PC-9 (cell line): Measurements from ENCODE around the gene FOXP1. TPM values are rescaled to one million over a fixed set of nuclear protein-coding genes. Genes with fewer than 3 reads are reported as not detected.

Experiments used
- BruUV-seq: library from RNA; stranded (reverse); fragments of 400-500 nt; replicated peaks from 2 replicates; lab custom pipeline; 2021; lab: Mats Ljungman, UMichigan
- CTCF ChIA-PET: fragments of 300-600 bp; sonication (Branson Sonifier 250); formaldehyde crosslinking; loops from one replicate; lab custom pipeline; 2022; ENCODE audit warnings: antibody characterized with exemption; lab: Charles Lee
- POLR2A ChIA-PET: fragments of 300-600 bp; sonication (Branson Sonifier 250); formaldehyde crosslinking; loops from one replicate; lab custom pipeline; 2022; ENCODE audit warnings: antibody characterized with exemption; ENCODE audit not compliant: unreplicated experiment; lab: Charles Lee
- DNase-seq, 2 experiments: peaks; one replicate each; pipeline versions ENCODE4 v3.0.0 to v3.0.0-alpha.2; 2015 to 2022; ENCODE audit warnings: mixed read lengths in 1 of 2
- H2AFZ ChIP-seq: fragments of 200-600 bp; sonication (generic); 2 replicates; pipeline ENCODE4 v1.8.1; 2017; ENCODE audit warnings: antibody characterized with exemption
- H3F3A ChIP-seq: fragments of 200-600 bp; sonication (generic); 2 replicates; pipeline ENCODE4 v1.8.1; 2017; ENCODE audit warnings: antibody characterized with exemption, mild to moderate bottlenecking, low read depth; ENCODE audit not compliant: insufficient read depth
- H3K27ac ChIP-seq: fragments of 200-600 bp; sonication (generic); 2 replicates; pipeline ENCODE4 v1.6.1; 2016; ENCODE audit warnings: mixed run types
- H3K27me3 ChIP-seq: fragments of 200-600 bp; sonication (generic); 2 replicates; pipeline ENCODE4 v1.6.1; 2016; ENCODE audit warnings: low read depth, mixed run types; ENCODE audit not compliant: insufficient read depth
- H3K36me3 ChIP-seq: fragments of 200-600 bp; sonication (generic); 2 replicates; pipeline ENCODE4 v1.6.1; 2016; ENCODE audit warnings: low read depth, mixed run types
- H3K4me1 ChIP-seq: fragments of 200-600 bp; sonication (generic); replicated peaks from 2 replicates; pipeline ENCODE4 v1.6.1; 2016; ENCODE audit warnings: mixed run types; ENCODE audit not compliant: insufficient read depth
- H3K4me2 ChIP-seq: fragments of 200-600 bp; sonication (generic); 2 replicates; pipeline ENCODE4 v1.6.1; 2017; ENCODE audit warnings: mixed run types
- H3K4me3 ChIP-seq: fragments of 200-600 bp; sonication (generic); 2 replicates; pipeline ENCODE4 v1.6.1; 2016; ENCODE audit warnings: mixed run types
- H3K79me2 ChIP-seq: fragments of 200-600 bp; sonication (generic); 2 replicates; pipeline ENCODE4 v1.6.1; 2017; ENCODE audit warnings: low read depth, mixed run types
- H3K9me2 ChIP-seq: fragments of 200-600 bp; sonication (generic); 2 replicates; pipeline ENCODE4 v1.8.1; 2017; ENCODE audit warnings: mild to moderate bottlenecking; ENCODE audit not compliant: insufficient read depth
- H3K9me3 ChIP-seq: fragments of 200-600 bp; sonication (generic); 2 replicates; pipeline ENCODE4 v1.8.1; 2016; ENCODE audit warnings: low read depth; ENCODE audit not compliant: insufficient read depth
- H4K20me1 ChIP-seq: fragments of 200-600 bp; sonication (generic); 2 replicates; pipeline ENCODE4 v1.8.1; 2017; ENCODE audit not compliant: insufficient read depth
- CTCF ChIP-seq: fragments of 200-600 bp; sonication (generic); conservative IDR thresholded peaks from 2 replicates; pipeline ENCODE4 v1.6.1; 2017; ENCODE audit warnings: mixed run types, antibody characterized with exemption, mild to moderate bottlenecking, moderate library complexity
- EZH2 ChIP-seq: fragments of 200-600 bp; sonication (generic); IDR thresholded peaks from 2 replicates; pipeline ENCODE4 v1.8.0; 2017; ENCODE audit warnings: antibody characterized with exemption, low read depth
- intact Hi-C: fragments of 100-400 bp; cut with micrococcal nuclease; formaldehyde crosslinking; loops from one replicate; pipeline ENCODE4 v1.10.0; 2022; ENCODE audit not compliant: unreplicated experiment
- total RNA-seq: library from RNA; stranded (reverse); gene quantifications from 2 replicates; pipeline ENCODE4 v1.2.3, GENCODE V29; 2021

FOXP1 gene
- total RNA-seq, 1 experiment from 2014 or later, result 33.3 TPM

- Histone ChIP-seq H3K27me3 (no peaks in the 10 kb centered on the region), H2AFZ (no peak overlapping the region), H3K36me3 (no peaks in the 10 kb centered on the region), H3K79me2 (0 out of 2 replicates have a peak, but pooled peaks cover 3% of the 10 kb centered on the region), H3F3A (peaks cover 17% of the 10 kb centered on the region), H3K9me2 (no peaks in the 10 kb centered on the region), H3K9me3 (no peaks in the 10 kb centered on the region), H4K20me1 (no peaks in the 10 kb centered on the region), H3K4me2 (no peak overlapping the region), H3K27ac (no peak overlapping the region), H3K4me3 (no peak overlapping the region), H3K4me1 (peaks cover 22% of the 10 kb centered on the region)
- no peak for DNase-seq
- ChIA-PET CTCF (no interaction called here), POLR2A (no interaction called here)
- TF ChIP-seq EZH2 (no peak), CTCF (no peak)
- intact Hi-C loops, result loop anchor here (5.0 kb wide), 2 partner anchors 40 to 80 kb away; partner anchors contain the start of gene FOXP1
- no TSS peak for BruUV-seq
Observed at GRCh38 chr3:71502066-71502625, 81.4 kb downstream of the FOXP1 start.

GRCh38 chr3:71500696-71501095 lies 82.8 kb downstream of the FOXP1 start:
- Histone ChIP-seq H3K79me2 (0 out of 2 replicates have a peak, but pooled peaks cover 3% of the 10 kb centered on the region), H3K9me3 (no peaks in the 10 kb centered on the region), H3K27me3 (no peaks in the 10 kb centered on the region), H3K4me3 (no peak overlapping the region), H3K9me2 (no peaks in the 10 kb centered on the region), H3K36me3 (no peaks in the 10 kb centered on the region), H2AFZ (no peak overlapping the region), H3K27ac (no peak overlapping the region), H3K4me2 (no peak overlapping the region), H4K20me1 (no peaks in the 10 kb centered on the region), H3K4me1 (peaks cover 34% of the 10 kb centered on the region), H3F3A (peaks cover 26% of the 10 kb centered on the region)
- POLR2A ChIA-PET, result no interaction called here
- no peak for DNase-seq
- TF ChIP-seq CTCF (no peak), EZH2 (no peak)
- intact Hi-C loops, result loop anchor here (5.0 kb wide), 2 partner anchors 38 to 82 kb away; partner anchors contain the start of gene FOXP1
- CTCF ChIA-PET, result no interaction called here
- BruUV-seq, result no TSS peak

GRCh38 chr3:71499227-71499876 lies 84.2 kb downstream of the FOXP1 start:
- peaks cover 33% of the 10 kb centered on the region for H3K4me1 ChIP-seq
- H3K4me2 ChIP-seq, result no peak overlapping the region
- H3K4me3 ChIP-seq, result no peak overlapping the region
- H3K9me2 ChIP-seq, result no peaks in the 10 kb centered on the region
- H3K27me3 ChIP-seq, result no peaks in the 10 kb centered on the region
- no peak overlapping the region for H2AFZ ChIP-seq
- H3K9me3 ChIP-seq, result no peaks in the 10 kb centered on the region
- intact Hi-C loops, result loop anchor here (5.0 kb wide), 1 partner anchor 33 kb away; no protein-coding TSS in a partner anchor
- BruUV-seq, result no TSS peak
- H3K27ac ChIP-seq, result no peak overlapping the region
- peaks cover 22% of the 10 kb centered on the region for H3F3A ChIP-seq
- no peaks in the 10 kb centered on the region for H4K20me1 ChIP-seq
- ChIA-PET POLR2A (no interaction called here), CTCF (no interaction called here)
- 0 out of 2 replicates have a peak, but pooled peaks cover 3% of the 10 kb centered on the region for H3K79me2 ChIP-seq
- H3K36me3 ChIP-seq, result no peaks in the 10 kb centered on the region
- TF ChIP-seq EZH2 (no peak), CTCF (no peak)
- DNase-seq, result no peak
